Amniotic stem cell (primary cell): Measurements from ENCODE around the gene AGAP1.
A peak's percentile ranks its signal among the peaks of the same experiment; 100 is the strongest.

Source experiments
- DNase-seq: peaks from one replicate; lab custom pipeline; 2025; lab: John Stamatoyannopoulos, UW

Gene AGAP1

GRCh38 chr2:236160366-236161081 lies 666.7 kb downstream of the AGAP1 start:
- no peak for DNase-seq

GRCh38 chr2:236161082-236161462 lies 667.2 kb downstream of the AGAP1 start:
- no peak for DNase-seq

GRCh38 chr2:236161531-236161930 lies 667.7 kb downstream of the AGAP1 start:
- DNase-seq = no peak

GRCh38 chr2:236162031-236162845 lies 668.4 kb downstream of the AGAP1 start:
- no peak for DNase-seq

- no peak for DNase-seq
These were observed 669.1 kb downstream of the AGAP1 start for GRCh38 chr2:236162882-236163470.

- no peak for DNase-seq
These were observed 669.8 kb downstream of the AGAP1 start for GRCh38 chr2:236163471-236164200.

GRCh38 chr2:236164201-236164924 lies 670.5 kb downstream of the AGAP1 start:
- DNase-seq = no peak

- no peak for DNase-seq
These were observed 671.3 kb downstream of the AGAP1 start for GRCh38 chr2:236164925-236165841.

- DNase-seq = no peak
These were observed 672.3 kb downstream of the AGAP1 start for GRCh38 chr2:236165842-236166795.

- DNase-seq = no peak
These were observed 673.0 kb downstream of the AGAP1 start for GRCh38 chr2:236166796-236167296.

GRCh38 chr2:236167297-236168109 lies 673.7 kb downstream of the AGAP1 start:
- DNase-seq = no peak

GRCh38 chr2:236168110-236169080 lies 674.6 kb downstream of the AGAP1 start, which contains the start of gene GBX2:
Gene GBX2 (minus strand): TSS chr2:236168386. CDS start chr2:236167971, 415 bp downstream.
- peak; percentile 37 for DNase-seq

GRCh38 chr2:236169151-236169721 lies 675.4 kb downstream of the AGAP1 start:
- no peak for DNase-seq

GRCh38 chr2:236169741-236170589 lies 676.1 kb downstream of the AGAP1 start:
- no peak for DNase-seq

GRCh38 chr2:236170590-236171165 lies 676.8 kb downstream of the AGAP1 start:
- no peak for DNase-seq
